Parathyroid adenoma (tissue), 2 donors: ENCODE measurements around the gene CKMT2.

Experiments used
- H2AFZ ChIP-seq: fragments of 300-600 bp; sonication (generic); one replicate; pipeline ENCODE4 v1.7.0; 2017; ENCODE audit warnings: antibody characterized with exemption, mild to moderate bottlenecking
- H3K27ac ChIP-seq: fragments of 300-600 bp; sonication (generic); one replicate; pipeline ENCODE4 v1.7.0; 2017
- H3K27me3 ChIP-seq: fragments of 300-600 bp; sonication (generic); one replicate; pipeline ENCODE4 v1.7.0; 2017; ENCODE audit warnings: low read length; ENCODE audit not compliant: control insufficient read depth, insufficient read depth
- H3K36me3 ChIP-seq: fragments of 300-600 bp; sonication (generic); one replicate; pipeline ENCODE4 v1.7.0; 2017; ENCODE audit warnings: low read length; ENCODE audit not compliant: control insufficient read depth, insufficient read depth
- H3K4me1 ChIP-seq: fragments of 300-600 bp; sonication (generic); one replicate; pipeline ENCODE4 v1.7.0; 2017; ENCODE audit warnings: control low read depth
- H3K4me2 ChIP-seq: fragments of 300-600 bp; sonication (generic); one replicate; pipeline ENCODE4 v1.7.0; 2017; ENCODE audit warnings: low read length
- H3K4me3 ChIP-seq: fragments of 300-600 bp; sonication (generic); one replicate; pipeline ENCODE4 v1.7.0; 2017; ENCODE audit warnings: low read depth, low read length
- H3K79me2 ChIP-seq: fragments of 300-600 bp; sonication (generic); one replicate; pipeline ENCODE4 v1.7.0; 2017; ENCODE audit warnings: control low read depth
- H3K9ac ChIP-seq: fragments of 300-600 bp; sonication (generic); one replicate; pipeline ENCODE4 v1.7.0; 2017; ENCODE audit warnings: mild to moderate bottlenecking
- H3K9me3 ChIP-seq: fragments of 300-600 bp; sonication (generic); one replicate; pipeline ENCODE4 v1.7.0; 2017; ENCODE audit warnings: low read length; ENCODE audit not compliant: control insufficient read depth
- TF ChIP-seq, protein P1 (sequence below): fragments of 300-600 bp; sonication (generic); IDR thresholded peaks from one replicate; pipeline ENCODE4 v1.7.0; 2017; ENCODE audit warnings: antibody characterized with exemption, mild to moderate bottlenecking
- donor health status: primary hyperparathyroidism.

CKMT2 gene

DNA sequence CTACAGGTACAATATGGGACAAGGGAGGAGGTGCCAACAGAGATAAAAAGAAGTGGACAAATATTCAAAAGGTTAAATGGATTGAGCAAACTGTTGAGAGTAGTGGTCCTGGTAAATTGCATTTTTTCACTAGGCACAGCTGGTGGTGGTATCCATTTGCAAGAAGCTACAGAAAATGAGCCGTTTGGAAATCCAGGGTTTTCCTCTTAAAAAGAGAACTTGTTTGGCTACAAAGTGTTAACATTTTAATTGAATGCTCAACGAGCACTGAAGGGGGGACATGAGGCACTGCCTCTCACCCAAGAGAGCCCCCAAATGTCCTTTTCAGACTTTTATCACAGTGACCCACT lies 67.8 kb downstream of the CKMT2 start:
- peak overlapping the region; percentile 59 for H3K4me2 ChIP-seq
- TF ChIP-seq, protein P1, sequence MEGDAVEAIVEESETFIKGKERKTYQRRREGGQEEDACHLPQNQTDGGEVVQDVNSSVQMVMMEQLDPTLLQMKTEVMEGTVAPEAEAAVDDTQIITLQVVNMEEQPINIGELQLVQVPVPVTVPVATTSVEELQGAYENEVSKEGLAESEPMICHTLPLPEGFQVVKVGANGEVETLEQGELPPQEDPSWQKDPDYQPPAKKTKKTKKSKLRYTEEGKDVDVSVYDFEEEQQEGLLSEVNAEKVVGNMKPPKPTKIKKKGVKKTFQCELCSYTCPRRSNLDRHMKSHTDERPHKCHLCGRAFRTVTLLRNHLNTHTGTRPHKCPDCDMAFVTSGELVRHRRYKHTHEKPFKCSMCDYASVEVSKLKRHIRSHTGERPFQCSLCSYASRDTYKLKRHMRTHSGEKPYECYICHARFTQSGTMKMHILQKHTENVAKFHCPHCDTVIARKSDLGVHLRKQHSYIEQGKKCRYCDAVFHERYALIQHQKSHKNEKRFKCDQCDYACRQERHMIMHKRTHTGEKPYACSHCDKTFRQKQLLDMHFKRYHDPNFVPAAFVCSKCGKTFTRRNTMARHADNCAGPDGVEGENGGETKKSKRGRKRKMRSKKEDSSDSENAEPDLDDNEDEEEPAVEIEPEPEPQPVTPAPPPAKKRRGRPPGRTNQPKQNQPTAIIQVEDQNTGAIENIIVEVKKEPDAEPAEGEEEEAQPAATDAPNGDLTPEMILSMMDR, result no peak
- peak overlapping the region; percentile 84 for H3K9ac ChIP-seq
- H3K4me3 ChIP-seq, result peak overlapping the region; percentile 81
- peaks cover 10% of the 10 kb centered on the region for H3K79me2 ChIP-seq
- no peaks in the 10 kb centered on the region for H3K9me3 ChIP-seq
- H3K27ac ChIP-seq, result peak overlapping the region; percentile 66
- peak overlapping the region; percentile 96 for H2AFZ ChIP-seq
- no peaks in the 10 kb centered on the region for H3K27me3 ChIP-seq
- no peaks in the 10 kb centered on the region for H3K36me3 ChIP-seq
- peaks cover 20% of the 10 kb centered on the region for H3K4me1 ChIP-seq

DNA sequence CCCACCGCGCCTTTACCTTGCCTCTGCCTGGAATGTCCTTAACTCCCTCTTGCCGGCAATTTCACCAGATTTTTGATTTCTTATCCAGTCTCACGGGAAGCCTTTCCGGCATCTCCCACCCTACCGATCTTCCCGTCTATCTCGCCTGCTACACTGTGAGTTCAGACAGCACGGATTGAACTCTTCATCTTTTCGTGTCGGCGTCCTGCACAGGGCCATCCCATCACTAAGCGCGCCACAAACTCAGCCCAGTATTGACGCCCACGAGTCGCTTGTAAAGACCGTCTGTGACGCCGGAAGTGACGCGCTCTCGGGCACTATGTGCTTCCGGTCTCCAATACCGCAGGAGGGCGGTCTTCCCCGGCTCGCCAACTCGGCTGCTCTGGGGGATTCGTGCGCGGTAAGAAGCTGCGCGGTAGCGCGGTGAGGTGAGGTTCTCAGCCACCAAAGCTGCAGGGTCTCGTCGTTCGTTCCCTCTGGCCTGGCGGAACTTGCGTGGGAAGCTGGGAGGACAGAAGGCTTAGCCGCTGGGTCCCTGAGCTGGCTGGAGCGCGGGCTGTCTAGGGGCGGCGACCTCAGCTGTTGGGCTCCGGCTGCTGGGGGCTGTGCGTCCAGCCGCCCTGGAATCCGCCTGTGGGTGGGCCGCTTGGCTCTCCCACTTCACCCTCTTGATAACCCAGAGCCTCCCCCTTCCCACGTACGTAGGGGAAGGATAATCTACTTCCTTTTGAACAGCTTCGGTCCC lies 68.3 kb downstream of the CKMT2 start, which contains the start of gene ZCCHC9:
Gene ZCCHC9, plus strand, starts transcription at position 317 of the 745 bp plus-strand sequence. CDS start 3,171 bp downstream, outside the sequence.
- Histone ChIP-seq H3K4me3 (peak within 1 kb of the TSS; percentile 81), H3K27ac (peak within 1 kb of the TSS; percentile 66), H3K36me3 (no peaks in the 10 kb centered on the region), H2AFZ (peak within 1 kb of the TSS; percentile 96), H3K79me2 (peaks cover 10% of the 10 kb centered on the region), H3K9ac (peak within 1 kb of the TSS; percentile 84), H3K4me1 (peaks cover 20% of the 10 kb centered on the region), H3K4me2 (peak within 1 kb of the TSS; percentile 59), H3K27me3 (no peaks in the 10 kb centered on the region), H3K9me3 (no peaks in the 10 kb centered on the region)
- TF ChIP-seq, protein P1, result peak; percentile 43

GRCh38 chr5:81302596-81302995 lies 69.5 kb downstream of the CKMT2 start:
- H3K4me1 ChIP-seq, result peaks cover 20% of the 10 kb centered on the region
- peak overlapping the region; percentile 59 for H3K4me2 ChIP-seq
- no peaks in the 10 kb centered on the region for H3K36me3 ChIP-seq
- H3K9ac ChIP-seq, result no peak overlapping the region
- H3K27me3 ChIP-seq, result no peaks in the 10 kb centered on the region
- no peaks in the 10 kb centered on the region for H3K9me3 ChIP-seq
- peak overlapping the region; percentile 81 for H3K4me3 ChIP-seq
- TF ChIP-seq, protein P1, result no peak
- no peak overlapping the region for H3K27ac ChIP-seq
- H2AFZ ChIP-seq, result no peak overlapping the region
- peaks cover 10% of the 10 kb centered on the region for H3K79me2 ChIP-seq

DNA sequence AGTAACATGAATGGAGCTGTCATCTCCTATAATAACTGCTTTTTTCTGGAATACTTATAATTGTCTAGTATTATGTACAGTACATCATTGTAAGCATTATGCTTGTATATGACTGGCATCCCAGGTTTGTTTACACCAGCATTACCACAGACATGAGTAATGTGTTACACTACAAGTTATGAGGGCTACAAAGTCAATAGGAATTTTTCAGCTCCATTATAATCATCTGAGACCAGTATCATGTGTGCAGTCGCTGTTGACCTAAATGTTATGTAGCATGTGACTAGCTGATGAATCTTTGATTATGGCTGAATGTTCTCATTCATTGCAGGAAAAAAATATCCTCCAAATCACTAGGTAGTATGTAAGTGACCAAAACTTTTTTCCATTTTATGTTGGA lies 70.4 kb downstream of the CKMT2 start:
- no peaks in the 10 kb centered on the region for H3K27me3 ChIP-seq
- H3K4me1 ChIP-seq, result peaks cover 20% of the 10 kb centered on the region
- peaks cover 10% of the 10 kb centered on the region for H3K79me2 ChIP-seq
- no peaks in the 10 kb centered on the region for H3K36me3 ChIP-seq
- TF ChIP-seq, protein P1, result no peak
- no peak overlapping the region for H3K9ac ChIP-seq
- H3K9me3 ChIP-seq, result no peaks in the 10 kb centered on the region
- H3K4me2 ChIP-seq, result no peak overlapping the region
- no peak overlapping the region for H3K4me3 ChIP-seq
- no peak overlapping the region for H3K27ac ChIP-seq
- H2AFZ ChIP-seq, result no peak overlapping the region

DNA sequence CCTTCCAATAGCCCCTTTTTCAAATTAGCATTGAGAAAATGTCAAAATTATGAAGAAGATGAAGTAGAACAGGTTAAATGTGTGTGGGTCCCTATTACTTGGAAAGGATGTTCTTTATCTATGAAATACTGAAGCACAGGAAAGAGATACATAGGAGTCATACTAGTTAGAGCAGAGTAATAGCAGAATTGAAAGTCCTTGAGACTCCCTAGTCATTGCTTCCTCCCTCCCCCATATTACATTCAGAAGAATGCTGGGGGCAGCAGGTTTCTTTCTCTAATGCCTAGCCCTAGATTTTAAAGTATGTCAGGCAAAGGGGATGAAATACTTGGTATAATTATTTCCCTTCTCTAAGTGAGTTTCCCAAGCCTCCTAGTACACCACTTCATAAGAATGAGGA lies 72.7 kb downstream of the CKMT2 start:
- H3K27ac ChIP-seq, result no peak overlapping the region
- no peak overlapping the region for H3K9ac ChIP-seq
- TF ChIP-seq, protein P1, result no peak
- H3K4me3 ChIP-seq, result no peak overlapping the region
- H3K79me2 ChIP-seq, result peaks cover 3% of the 10 kb centered on the region
- no peaks in the 10 kb centered on the region for H3K36me3 ChIP-seq
- H3K4me2 ChIP-seq, result no peak overlapping the region
- no peak overlapping the region for H2AFZ ChIP-seq
- H3K9me3 ChIP-seq, result no peaks in the 10 kb centered on the region
- no peaks in the 10 kb centered on the region for H3K27me3 ChIP-seq
- peaks cover 8% of the 10 kb centered on the region for H3K4me1 ChIP-seq
